HepG2 (cell line): ENCODE measurements around the gene UBE2Q1. TPM values are rescaled to one million over a fixed set of nuclear protein-coding genes. Genes with fewer than 3 reads are reported as not detected.

Experiments used
- CBX2 ChIP-seq, 2 experiments: fragments of 200-600 bp in 1 of 2; sonication (generic); formaldehyde crosslinking in 1 of 2; IDR thresholded peaks; 2 replicates each; pipeline versions ENCODE4 v1.7.0 to v1.8.1; 2018 to 2022; ENCODE audit warnings: low read depth in 2 of 2, low read length in 1 of 2, mild to moderate bottlenecking in 1 of 2, missing genetic modification reagents in 1 of 2
- DMAP1 ChIP-seq: IDR thresholded peaks from 2 replicates; pipeline ENCODE4 v1.6.1; 2016
- ETV5 ChIP-seq: IDR thresholded peaks from 2 replicates; pipeline ENCODE4 v1.6.1; 2018; ENCODE audit warnings: missing biosample characterization, missing genetic modification reagents, inconsistent platforms, borderline replicate concordance
- FLYWCH1 ChIP-seq: sonication (generic); formaldehyde crosslinking; IDR thresholded peaks from 2 replicates; pipeline ENCODE4 v1.8.1; 2023; ENCODE audit warnings: mild to moderate bottlenecking, missing genetic modification reagents
- JARID2 ChIP-seq: sonication (generic); formaldehyde crosslinking; IDR thresholded peaks from 2 replicates; pipeline ENCODE4 v1.8.1; 2023; ENCODE audit warnings: missing genetic modification reagents, inconsistent platforms; ENCODE audit not compliant: insufficient replicate concordance
- NONO ChIP-seq, 2 experiments: fragments of 450-650 bp in 1 of 2; sonication (generic) in 1 of 2; formaldehyde crosslinking in 1 of 2; IDR thresholded peaks in 1 of 2; conservative IDR thresholded peaks in 1 of 2; 2 replicates each; pipeline versions ENCODE4 v1.6.1 to v1.8.0; 2017 to 2022; ENCODE audit warnings: mild to moderate bottlenecking in 1 of 2, missing genetic modification reagents in 1 of 2, moderate library complexity in 1 of 2
- PLRG1 ChIP-seq: fragments of 450-650 bp; conservative IDR thresholded peaks from 2 replicates; pipeline ENCODE4 v1.6.1; 2016
- SMAD3 ChIP-seq: sonication (generic); formaldehyde crosslinking; IDR thresholded peaks from 2 replicates; pipeline ENCODE4 v1.4.0; 2020; ENCODE audit warnings: missing genetic modification reagents
- TFAP4 ChIP-seq: sonication (generic); IDR thresholded peaks from 2 replicates; pipeline ENCODE4 v1.6.1; 2016; ENCODE audit warnings: low read depth, borderline replicate concordance
- ZBTB26 ChIP-seq: IDR thresholded peaks from 2 replicates; pipeline ENCODE4 v1.6.1; 2016; ENCODE audit warnings: missing compliant biosample characterization, missing genetic modification reagents, borderline replicate concordance
- ZFP1 ChIP-seq: IDR thresholded peaks from 2 replicates; pipeline ENCODE4 v1.6.1; 2016
- ZKSCAN8 ChIP-seq: IDR thresholded peaks from 2 replicates; pipeline ENCODE4 v1.6.1; 2016; ENCODE audit warnings: borderline replicate concordance, missing genetic modification reagents, missing compliant biosample characterization
- ZMYM4 ChIP-seq: sonication (generic); formaldehyde crosslinking; IDR thresholded peaks from 2 replicates; pipeline ENCODE4 v1.8.1; 2023; ENCODE audit warnings: mild to moderate bottlenecking, missing genetic modification reagents
- ZNF20 ChIP-seq: sonication (generic); formaldehyde crosslinking; IDR thresholded peaks from 2 replicates; pipeline ENCODE4 v1.4.0; 2020; ENCODE audit warnings: mild to moderate bottlenecking, moderate library complexity, missing genetic modification reagents
- ZNF329 ChIP-seq: sonication (generic); formaldehyde crosslinking; IDR thresholded peaks from 2 replicates; pipeline ENCODE4 v1.9.0; 2021; ENCODE audit warnings: low read depth, mild to moderate bottlenecking, missing genetic modification reagents
- ZNF335 ChIP-seq: sonication (generic); formaldehyde crosslinking; IDR thresholded peaks from 2 replicates; pipeline ENCODE4 v1.4.0; 2020; ENCODE audit warnings: missing genetic modification reagents
- ZNF570 ChIP-seq: sonication (generic); formaldehyde crosslinking; IDR thresholded peaks from 2 replicates; pipeline ENCODE4 v1.4.0; 2020; ENCODE audit warnings: mild to moderate bottlenecking, missing genetic modification reagents, borderline replicate concordance
- ZNF678 ChIP-seq: sonication (generic); formaldehyde crosslinking; IDR thresholded peaks from 2 replicates; pipeline ENCODE4 v1.4.0; 2020; ENCODE audit warnings: mild to moderate bottlenecking, missing genetic modification reagents
- ZNF792 ChIP-seq: IDR thresholded peaks from 2 replicates; pipeline ENCODE4 v1.6.1; 2016
- ZNF878 ChIP-seq: sonication (generic); formaldehyde crosslinking; IDR thresholded peaks from 2 replicates; pipeline ENCODE4 v1.8.1; 2023; ENCODE audit warnings: mild to moderate bottlenecking, missing genetic modification reagents, moderate library complexity
- polyA plus RNA-seq, 8 experiments: library from polyadenylated mRNA; depleted of rRNA in 3 of 8; stranded (reverse) in 7 of 8; unstranded in 1 of 8; fragments of >200 nt; fragmentation: Illumina TruSeq in 4 of 8; extraction: Trizol in 4 of 8; gene quantifications; 2 replicates each; pipeline versions ENCODE4 v1.2.1 to v1.2.3, GENCODE V29; 2011 to 2016; ENCODE audit warnings: low read depth in 4 of 8, missing spikeins in 1 of 8, mixed read lengths in 1 of 8; ENCODE audit not compliant: insufficient read depth in 1 of 8
- total RNA-seq, 5 experiments: library from RNA; depleted of rRNA; stranded (reverse); fragments of >200 nt; fragmentation: Illumina TruSeq; extraction: Trizol; gene quantifications; 2 replicates each; pipeline ENCODE4 v1.2.3, GENCODE V29; 2016; ENCODE audit warnings: low read depth in 1 of 5
- TF ChIP-seq, protein P1 (sequence below): sonication (generic); formaldehyde crosslinking; IDR thresholded peaks from 2 replicates; pipeline ENCODE4 v1.4.0; 2020; ENCODE audit warnings: missing genetic modification reagents, low read depth, mild to moderate bottlenecking, borderline replicate concordance
- TF ChIP-seq, protein P2 (sequence below): sonication (generic); formaldehyde crosslinking; IDR thresholded peaks from 2 replicates; pipeline ENCODE4 v1.5.1; 2020; ENCODE audit warnings: missing genetic modification reagents, mild to moderate bottlenecking, borderline replicate concordance

UBE2Q1 gene
- total and polyA plus RNA-seq, 2 of the 13 experiments (the other 11 are each of a cell fraction or from before 2014, with no cell fraction given): 11.7 to 41.7 TPM

DNA sequence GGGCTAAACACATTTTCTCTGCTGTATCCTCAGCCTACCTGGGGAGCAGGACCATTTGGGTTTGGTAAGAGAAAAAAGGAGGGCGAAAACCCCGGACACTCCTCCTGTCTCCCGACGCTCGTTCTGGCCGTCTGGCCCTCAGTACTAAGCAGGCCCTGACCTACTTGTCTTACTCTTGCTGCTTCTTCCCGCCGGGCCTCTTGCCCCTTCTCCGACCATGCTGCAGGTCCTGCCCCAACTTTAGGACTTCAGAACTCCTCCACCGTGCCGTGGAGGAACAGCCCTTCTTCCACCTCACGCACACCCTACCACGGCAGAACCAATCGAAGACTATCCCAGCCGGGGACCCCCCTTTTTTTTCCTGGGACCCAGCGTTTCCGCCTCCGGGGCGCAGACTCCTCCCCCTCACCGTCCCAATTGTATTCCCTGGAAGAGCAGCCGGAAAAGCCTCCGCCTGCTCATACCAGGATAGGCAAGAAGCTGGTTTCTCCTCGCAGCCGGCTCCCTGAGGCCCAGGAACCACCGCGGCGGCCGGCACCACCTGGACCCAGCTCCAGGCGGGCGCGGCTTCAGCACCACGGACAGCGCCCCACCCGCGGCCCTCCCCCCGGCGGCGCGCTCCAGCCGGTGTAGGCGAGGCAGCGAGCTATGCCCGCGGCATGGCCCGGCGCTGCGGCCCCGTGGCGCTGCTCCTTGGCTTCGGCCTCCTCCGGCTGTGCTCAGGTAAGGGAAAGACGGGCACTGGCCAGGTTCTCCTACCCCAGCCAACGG, 9.1 kb upstream of the UBE2Q1 start, which contains the start of gene CHRNB2 (continued):
- TF ChIP-seq ZNF570 (CRISPR knock-in tag) (no peak), ZNF335 (CRISPR knock-in tag) (peak; percentile 65; the same call in 1 of the 2 replicates), JARID2 (no peak), ZKSCAN8 (CRISPR knock-in tag) (0 out of 2 replicates have a peak, but pooled peaks have one; percentile 54), FLYWCH1 (0 out of 2 replicates have a peak, but pooled peaks have one; percentile 73), ZBTB26 (peak; percentile 93), ZNF329 (CRISPR knock-in tag) (peak; percentile 94), DMAP1 (CRISPR knock-in tag) (no peak), NONO (IDR thresholded peaks at IDR 0.05) (no peak), NONO (CRISPR knock-in tag; conservative IDR thresholded peaks at IDR 0.05) (no peak), ZNF20 (CRISPR knock-in tag) (peak; percentile 31; the same call in 1 of the 2 replicates), ZFP1 (peak; percentile 28; the same call in 1 of the 2 replicates), PLRG1 (no peak), ZNF678 (CRISPR knock-in tag) (peak; percentile 64; the same call in 1 of the 2 replicates), ZMYM4 (CRISPR knock-in tag) (peak; percentile 88), CBX2 (IDR thresholded peaks at IDR 0.05; ENCODE audit: low read depth, low read length) (no peak), CBX2 (CRISPR knock-in tag; IDR thresholded peaks at IDR 0.05; ENCODE audit: low read depth) (no peak), ETV5 (peak; percentile 36; the same call in 1 of the 2 replicates), ZNF878 (peak; percentile 90; the same call in 1 of the 2 replicates), SMAD3 (peak; percentile 87; the same call in 1 of the 2 replicates), ZNF792 (CRISPR knock-in tag) (peak; percentile 98), TFAP4 (peak; percentile 56; the same call in 1 of the 2 replicates)
- TF ChIP-seq, protein P1, sequence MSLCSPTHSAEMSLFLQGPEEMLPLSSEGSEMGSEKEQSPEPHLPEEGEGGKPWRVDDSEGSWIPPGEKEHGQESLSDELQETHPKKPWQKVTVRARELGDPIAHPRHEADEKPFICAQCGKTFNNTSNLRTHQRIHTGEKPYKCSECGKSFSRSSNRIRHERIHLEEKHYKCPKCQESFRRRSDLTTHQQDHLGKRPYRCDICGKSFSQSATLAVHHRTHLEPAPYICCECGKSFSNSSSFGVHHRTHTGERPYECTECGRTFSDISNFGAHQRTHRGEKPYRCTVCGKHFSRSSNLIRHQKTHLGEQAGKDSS (CRISPR knock-in tag): peak; percentile 94
- TF ChIP-seq, protein P2, sequence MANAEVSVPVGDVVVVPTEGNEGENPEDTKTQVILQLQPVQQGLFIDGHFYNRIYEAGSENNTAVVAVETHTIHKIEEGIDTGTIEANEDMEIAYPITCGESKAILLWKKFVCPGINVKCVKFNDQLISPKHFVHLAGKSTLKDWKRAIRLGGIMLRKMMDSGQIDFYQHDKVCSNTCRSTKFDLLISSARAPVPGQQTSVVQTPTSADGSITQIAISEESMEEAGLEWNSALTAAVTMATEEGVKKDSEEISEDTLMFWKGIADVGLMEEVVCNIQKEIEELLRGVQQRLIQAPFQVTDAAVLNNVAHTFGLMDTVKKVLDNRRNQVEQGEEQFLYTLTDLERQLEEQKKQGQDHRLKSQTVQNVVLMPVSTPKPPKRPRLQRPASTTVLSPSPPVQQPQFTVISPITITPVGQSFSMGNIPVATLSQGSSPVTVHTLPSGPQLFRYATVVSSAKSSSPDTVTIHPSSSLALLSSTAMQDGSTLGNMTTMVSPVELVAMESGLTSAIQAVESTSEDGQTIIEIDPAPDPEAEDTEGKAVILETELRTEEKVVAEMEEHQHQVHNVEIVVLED (CRISPR knock-in tag): 0 out of 2 replicates have a peak, but pooled peaks have one; percentile 23
